NCI-H748 (cell line): Measurements from ENCODE around the gene SLC4A11.
"Not testable (repeated sequence)": the region's sequence is repeated elsewhere in the genome, so short reads cannot be mapped to it uniquely, and the experiment has no call there.

ENCODE experiments used
- DNase-seq: peaks from one replicate; lab custom pipeline; 2025; ENCODE audit not compliant: unreplicated experiment; lab: John Stamatoyannopoulos, UW

The SLC4A11 gene

GRCh38 chr20:3228750-3229032 is 10.3 kb downstream of the SLC4A11 start:
- DNase-seq: no peak

DNA sequence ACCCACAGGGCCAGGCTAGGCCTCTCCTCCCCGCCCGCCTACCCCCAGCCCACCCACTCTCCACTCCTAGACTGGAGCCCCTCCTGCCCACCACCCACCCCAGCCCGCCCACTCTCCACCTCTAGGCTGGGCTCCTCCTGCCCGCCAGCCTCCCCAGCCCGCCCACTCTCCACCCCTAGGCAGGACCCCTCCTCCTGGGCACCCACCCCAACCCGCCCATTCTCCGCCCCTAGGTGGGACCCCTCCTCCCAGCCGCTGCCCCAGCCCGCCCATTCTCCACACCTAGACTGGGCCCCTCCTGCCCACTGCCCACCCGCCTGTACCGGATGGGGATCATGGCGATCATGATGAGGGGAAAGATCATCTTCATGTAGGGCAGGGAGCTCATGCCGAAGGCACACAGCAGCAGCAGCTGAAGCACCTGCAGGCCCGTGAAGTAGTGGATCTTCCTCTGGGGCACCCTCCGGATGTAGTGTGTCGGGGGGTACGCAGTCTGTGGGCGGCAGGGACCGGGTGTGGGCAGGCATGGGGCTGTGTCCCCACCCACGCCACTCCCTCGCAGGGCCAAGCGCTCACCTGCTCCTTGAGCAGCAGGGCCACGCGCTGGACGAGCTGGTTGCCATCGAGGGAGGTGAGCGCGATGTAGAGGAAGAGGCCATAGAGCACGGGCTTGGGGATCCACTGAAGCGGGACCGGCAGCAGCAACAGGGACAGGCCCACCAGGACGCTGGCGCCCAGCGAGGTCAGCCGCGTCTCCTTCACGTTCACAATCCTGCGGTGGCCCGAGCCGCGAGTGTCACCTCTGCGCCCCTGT is 10.8 kb downstream of the SLC4A11 start:
- no peak for DNase-seq

DNA sequence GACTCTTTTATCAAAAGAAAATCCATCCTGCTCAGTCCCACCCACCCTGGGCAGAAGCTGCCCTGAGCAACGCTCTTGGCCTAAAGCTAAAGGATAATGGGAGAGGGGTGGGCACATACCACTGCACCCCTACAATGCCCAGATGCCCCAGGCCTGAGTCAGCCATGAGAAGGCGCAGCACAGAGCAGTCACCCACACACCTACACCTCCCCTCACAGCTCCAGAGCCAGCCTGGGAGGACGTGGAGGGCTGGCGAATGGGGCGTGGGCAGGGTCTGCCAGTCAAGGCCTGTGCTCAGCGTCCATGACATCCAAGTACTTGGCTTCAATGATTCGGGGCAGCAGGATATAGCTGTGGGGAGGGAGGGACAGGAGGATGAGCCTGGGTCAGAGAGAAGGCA is 11.5 kb downstream of the SLC4A11 start:
- DNase-seq: no peak

DNA sequence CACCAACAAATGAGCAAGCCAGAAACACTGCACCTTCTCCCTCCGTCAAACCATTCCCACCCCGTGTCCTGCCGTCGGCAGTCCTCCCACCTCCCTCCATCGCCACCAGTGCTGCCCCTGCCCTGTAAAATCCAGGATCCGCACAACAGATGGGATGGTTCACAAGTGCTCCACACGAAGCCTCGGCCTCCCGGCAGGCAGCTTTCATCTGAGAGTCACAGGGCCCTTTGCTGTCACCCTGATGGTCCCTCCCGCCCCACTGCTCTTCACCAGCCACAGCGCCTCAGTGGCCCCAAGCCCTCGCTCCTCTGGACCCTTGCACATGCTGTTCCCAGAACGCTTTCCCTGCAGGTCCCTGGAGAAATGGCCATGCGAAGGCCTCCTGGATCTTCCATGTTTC is 12.1 kb downstream of the SLC4A11 start:
- no peak for DNase-seq

- no peak for DNase-seq
Observed at GRCh38 chr20:3226093-3226492, 12.9 kb downstream of the SLC4A11 start.

GRCh38 chr20:3224681-3225421 is 14.1 kb downstream of the SLC4A11 start:
- no peak for DNase-seq

GRCh38 chr20:3223994-3224680 is 14.9 kb downstream of the SLC4A11 start:
- DNase-seq: peak; percentile 66

GRCh38 chr20:3223651-3223993 is 15.4 kb downstream of the SLC4A11 start:
- DNase-seq: peak; percentile 70

DNA sequence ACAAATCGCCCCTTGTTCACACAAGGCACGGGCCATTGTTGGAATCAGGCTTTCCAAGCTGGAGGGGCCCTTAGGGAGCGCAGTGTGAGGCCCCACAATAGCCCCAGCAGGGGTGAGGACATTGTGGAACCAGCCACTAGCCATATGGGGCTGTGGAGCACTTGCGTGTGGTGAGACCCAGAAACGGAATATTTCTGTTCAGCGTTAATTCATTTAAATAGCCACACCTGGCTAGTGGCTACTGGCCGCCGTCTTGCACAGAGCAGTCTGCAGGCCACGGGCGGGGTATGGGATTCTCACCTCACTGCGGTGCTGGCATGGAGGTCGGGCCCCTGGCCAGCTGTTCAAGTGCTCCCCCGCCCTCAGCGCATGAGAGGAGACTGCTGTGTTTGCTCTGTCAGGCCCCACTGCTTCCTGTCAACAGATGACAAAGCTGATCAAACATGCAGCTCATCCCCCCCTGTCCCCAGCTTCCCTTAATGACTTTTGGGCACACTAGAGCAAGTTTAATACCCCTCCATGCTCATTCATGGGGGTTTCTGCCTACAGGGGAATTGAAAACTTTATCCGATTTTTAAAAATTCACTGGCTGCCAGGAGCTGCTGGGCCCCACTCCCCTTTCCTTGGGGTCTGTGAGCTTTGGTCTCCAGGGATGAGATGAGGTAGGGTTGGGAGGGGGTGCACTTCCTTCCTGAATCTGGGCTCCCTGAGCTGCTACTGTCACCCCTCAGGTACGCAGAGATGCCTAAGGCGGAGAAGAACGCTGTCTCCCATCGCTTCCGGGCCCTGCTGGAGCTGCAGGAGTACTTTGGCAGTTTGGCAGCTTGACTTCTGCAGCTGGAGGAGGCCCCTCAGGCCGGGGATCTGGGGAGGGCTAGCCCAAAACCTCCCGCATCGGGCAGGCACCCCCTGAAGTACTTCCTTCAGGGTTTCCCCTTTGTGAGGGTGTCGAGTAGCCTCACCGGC is 16.1 kb downstream of the SLC4A11 start:
- DNase-seq: peak; percentile 100

GRCh38 chr20:3221398-3222226 is 17.4 kb downstream of the SLC4A11 start:
- DNase-seq: no peak

GRCh38 chr20:3218307-3218988 is 20.5 kb downstream of the SLC4A11 start:
- DNase-seq: peak; percentile 63

- not testable (repeated sequence) for DNase-seq
Observed at GRCh38 chr20:3215359-3215917, 23.6 kb downstream of the SLC4A11 start.

DNA sequence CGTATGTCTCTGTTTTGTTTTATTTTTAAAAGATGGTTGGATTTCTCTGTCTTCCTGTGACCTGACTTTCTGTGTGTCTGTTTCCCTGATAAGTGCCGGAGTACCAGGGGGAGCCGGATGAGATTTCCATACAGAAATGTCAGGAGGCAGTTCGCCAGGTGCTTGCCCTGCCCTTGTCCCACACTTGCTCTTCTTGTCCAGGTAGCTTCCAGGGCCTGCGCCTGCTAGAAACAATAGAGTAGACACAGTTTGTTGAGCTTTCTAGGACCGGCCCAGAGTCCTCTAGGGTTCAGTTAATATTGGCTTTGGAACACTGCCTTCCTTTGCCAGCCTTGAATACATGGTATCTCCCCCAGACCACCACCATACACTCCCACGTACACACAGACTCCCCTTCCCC is 25.8 kb downstream of the SLC4A11 start:
- DNase-seq: no peak

DNA sequence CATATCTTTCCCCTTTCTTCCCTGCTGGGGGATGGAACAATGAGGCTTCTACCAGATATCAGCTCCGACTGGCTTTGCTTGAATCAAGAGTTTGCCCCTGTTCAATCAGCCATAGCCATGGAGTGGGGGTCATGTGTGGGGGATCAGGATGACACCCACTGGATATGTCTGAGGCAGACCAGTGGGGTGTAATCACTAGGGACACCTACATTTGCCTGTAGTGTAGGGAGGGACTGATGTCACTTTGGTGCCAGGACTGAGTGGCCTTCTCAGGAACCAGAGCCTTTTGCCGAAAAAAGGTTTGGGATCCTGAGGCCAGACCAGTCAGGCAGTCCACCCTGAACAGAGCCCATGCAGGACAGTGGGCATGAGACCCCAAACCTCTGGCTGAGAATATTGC is 28.6 kb downstream of the SLC4A11 start:
- DNase-seq: no peak

DNA sequence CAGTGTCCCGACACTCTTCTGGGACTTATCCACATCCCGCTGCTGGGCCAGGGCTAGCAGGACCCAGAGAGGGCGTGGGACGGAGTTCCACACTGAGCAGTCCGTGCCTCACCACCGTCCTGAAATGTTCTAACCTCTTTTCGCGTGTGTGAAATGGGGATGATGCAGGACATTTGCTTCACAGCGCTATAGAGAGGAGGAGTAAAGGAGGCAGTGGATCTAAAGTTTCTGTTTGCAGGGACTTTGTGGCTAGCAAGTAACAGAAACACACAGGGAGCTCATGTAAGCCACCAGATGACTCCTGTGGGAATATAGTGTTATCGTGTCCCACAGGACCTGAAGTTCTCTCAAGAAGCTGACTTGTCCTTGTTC is 29.1 kb downstream of the SLC4A11 start:
- no peak for DNase-seq

DNA sequence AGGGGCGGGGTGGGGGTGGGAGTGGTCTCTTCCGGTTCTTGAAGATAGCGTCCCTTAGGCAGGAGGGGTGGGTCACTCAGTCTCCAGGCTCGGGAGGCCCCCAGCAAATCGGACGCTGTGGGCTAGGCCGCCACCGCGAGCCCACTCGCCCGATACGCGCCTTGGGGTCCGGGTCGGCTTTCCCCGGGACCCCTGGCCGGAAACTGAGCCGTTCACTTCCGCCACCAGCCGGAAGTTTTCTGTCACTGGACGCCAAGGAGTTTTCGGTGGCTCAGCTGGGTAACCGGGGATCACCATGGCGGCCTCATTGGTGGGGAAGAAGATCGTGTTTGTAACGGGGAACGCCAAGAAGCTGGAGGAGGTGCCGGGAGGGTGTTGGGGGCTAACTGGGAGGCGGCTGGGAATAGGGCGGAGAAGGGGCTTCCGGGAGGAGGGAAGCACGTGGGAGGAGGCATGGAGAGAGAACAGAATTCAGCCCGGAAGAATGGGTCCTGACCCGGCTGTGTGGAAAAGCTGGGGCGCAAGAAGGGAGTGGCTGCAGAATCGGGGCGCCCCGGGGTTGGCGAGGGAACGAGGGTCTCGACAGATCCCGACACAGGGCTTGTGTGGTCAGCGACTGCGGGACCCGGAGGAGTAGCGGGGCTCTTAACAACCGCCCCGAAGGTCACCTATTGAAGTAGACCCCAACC is 29.6 kb downstream of the SLC4A11 start, which contains the start of gene ITPA:
Gene ITPA (plus strand): TSS at position 242 of the 689 bp plus-strand sequence. CDS start 54 bp downstream, at position 296.
- DNase-seq: peak; percentile 63

DNA sequence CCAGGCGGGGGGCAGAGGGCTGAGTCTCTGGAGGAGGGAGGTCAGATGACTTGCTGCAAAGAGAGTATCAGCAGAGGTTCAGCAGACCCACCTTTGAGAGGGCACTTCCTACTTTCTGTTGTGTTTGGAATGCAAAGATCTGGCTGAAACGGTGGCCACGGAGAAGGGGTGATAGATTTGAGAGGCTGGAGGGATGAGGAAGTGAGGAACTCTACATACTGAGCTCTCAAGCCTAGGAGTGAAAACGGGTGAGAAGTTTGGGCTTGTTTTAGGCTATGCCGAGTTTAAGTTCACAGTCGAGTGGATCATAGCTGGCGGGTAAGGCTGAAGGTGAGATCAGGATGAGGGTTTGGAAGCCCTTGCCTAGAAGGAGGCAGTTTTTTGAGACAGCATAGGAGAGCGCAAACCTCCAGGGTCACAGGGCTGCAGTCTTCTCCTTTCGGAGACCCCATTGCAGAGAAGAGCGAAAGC is 30.2 kb downstream of the SLC4A11 start:
- no peak for DNase-seq

GRCh38 chr20:3204124-3204794 is 34.7 kb downstream of the SLC4A11 start, which contains the start of gene DDRGK1:
DDRGK1 (minus strand) TSS chr20:3204682; CDS start chr20:3204627, 55 bp downstream.
- DNase-seq: peak; percentile 96
